ENCODE measurements around the gene FNBP1.

DNA sequence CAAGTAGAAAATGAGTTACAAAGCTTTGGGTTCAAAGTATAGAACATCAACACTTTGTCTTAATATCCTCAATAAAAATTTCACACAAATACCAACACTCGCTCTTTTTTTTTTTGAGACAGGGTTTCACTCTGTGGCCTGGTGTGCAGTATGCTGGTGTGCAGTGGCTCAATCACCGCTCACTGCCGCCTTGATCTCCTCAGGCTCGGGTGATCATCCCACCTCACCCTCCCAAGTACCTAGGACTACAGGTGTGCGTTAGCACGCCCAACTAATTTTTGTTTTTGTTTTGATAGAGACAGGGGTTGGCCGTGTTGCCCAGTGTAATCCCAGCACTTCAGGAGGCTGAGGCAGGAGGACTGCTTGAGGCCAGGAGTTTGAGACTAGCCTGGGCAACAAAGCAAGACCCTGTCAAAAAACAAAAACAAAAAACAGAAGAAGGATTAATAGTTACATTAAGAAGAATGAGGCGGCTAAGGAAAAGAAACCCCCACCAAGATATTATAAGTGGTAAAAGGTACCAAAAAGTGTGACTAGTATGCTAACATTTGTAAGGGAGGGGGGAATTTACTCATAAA is 20.3 kb downstream of the FNBP1 start:
- TF ChIP-seq, protein P1, sequence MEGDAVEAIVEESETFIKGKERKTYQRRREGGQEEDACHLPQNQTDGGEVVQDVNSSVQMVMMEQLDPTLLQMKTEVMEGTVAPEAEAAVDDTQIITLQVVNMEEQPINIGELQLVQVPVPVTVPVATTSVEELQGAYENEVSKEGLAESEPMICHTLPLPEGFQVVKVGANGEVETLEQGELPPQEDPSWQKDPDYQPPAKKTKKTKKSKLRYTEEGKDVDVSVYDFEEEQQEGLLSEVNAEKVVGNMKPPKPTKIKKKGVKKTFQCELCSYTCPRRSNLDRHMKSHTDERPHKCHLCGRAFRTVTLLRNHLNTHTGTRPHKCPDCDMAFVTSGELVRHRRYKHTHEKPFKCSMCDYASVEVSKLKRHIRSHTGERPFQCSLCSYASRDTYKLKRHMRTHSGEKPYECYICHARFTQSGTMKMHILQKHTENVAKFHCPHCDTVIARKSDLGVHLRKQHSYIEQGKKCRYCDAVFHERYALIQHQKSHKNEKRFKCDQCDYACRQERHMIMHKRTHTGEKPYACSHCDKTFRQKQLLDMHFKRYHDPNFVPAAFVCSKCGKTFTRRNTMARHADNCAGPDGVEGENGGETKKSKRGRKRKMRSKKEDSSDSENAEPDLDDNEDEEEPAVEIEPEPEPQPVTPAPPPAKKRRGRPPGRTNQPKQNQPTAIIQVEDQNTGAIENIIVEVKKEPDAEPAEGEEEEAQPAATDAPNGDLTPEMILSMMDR (IDR thresholded peaks at IDR 0.05): no peak
- TF ChIP-seq POLR2A (IDR thresholded peaks at IDR 0.05) (no peak), POLR2AphosphoS5 (IDR thresholded peaks at IDR 0.05; ENCODE audit: insufficient read depth in 1 of 2, low read depth in 1 of 2) (no peak)

Measured in vagina (tissue), 2 donors.